Activated naive CD8-positive, alpha-beta T cell treated with anti-CD3 and anti-CD28 coated beads, Interleukin-2, amount 50 U/mL, for 16 hours (primary cell): Measurements from ENCODE around the gene SLC27A5.

Experiments used
- DNase-seq: peaks from one replicate; pipeline ENCODE4 v3.0.0-alpha.2; 2020; ENCODE audit warnings: low read depth, low spot score

SLC27A5 gene

GRCh38 chr19:58511353-58512208, at the start of gene SLC27A5:
TSS of gene SLC27A5 (minus strand) at chr19:58511992. CDS start at chr19:58511955, 37 bp downstream.
- no peak for DNase-seq

DNA sequence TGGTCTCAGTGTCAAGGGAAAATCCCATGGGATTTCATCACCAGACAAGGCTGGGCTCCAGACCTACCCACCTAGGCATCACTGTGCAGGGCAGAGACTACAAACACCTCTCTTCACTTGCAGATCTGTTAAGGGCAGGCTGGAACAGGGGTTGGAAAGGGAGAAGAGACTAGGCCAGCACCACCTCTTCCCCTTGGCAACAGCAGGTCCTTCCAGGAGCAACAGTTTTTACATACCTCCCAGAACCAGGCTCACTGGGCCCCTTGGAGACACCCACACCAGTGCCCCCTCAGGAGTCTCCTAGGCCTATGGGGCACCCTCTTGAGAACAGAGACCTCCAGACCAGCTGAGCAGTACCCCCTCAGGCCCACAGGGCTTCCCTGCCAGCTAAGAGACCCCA, 49.1 kb upstream of the SLC27A5 start:
- DNase-seq, result no peak

DNA sequence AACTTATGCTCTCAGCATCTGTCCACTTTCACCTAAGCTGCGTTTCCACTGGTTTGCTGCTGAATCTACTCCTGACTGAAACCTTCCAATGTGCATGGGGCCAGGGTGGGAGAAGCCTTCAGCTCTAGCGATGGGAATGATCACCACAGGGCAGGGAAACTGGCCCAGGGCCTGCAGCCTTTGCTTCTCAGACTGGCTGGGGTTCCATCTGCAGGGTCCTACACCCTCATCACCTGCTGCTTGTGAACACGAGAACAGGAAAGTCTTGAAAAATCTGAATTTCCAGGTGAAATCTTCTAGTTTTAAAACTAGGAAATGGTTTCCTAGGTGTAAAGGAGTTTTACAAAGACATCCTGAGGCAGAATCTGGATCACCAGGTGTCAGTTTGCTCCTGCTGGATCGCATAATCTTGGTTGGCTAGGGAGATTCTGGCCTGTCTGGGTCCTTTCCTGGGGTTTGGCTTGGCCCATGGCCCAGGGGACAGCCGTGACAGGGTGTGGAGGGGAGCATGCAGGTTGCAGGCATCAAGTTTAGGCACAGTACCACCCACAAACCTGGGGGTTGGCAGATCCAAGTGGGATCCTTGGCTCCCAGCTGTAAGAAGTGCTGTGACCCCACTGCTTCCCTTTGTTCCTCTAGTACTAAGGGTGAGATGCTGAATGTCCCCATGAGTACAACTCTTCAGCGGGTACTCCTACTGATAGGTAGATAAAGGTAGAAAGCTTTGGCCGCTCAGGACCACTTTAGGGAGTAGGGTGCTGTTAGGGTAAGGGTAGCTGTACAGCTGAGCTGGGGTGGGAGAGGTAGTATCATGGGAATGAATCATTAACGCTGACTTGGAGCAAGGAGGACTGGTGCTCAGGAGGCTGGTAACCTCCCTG, 48.5 kb upstream of the SLC27A5 start:
- no peak for DNase-seq

DNA sequence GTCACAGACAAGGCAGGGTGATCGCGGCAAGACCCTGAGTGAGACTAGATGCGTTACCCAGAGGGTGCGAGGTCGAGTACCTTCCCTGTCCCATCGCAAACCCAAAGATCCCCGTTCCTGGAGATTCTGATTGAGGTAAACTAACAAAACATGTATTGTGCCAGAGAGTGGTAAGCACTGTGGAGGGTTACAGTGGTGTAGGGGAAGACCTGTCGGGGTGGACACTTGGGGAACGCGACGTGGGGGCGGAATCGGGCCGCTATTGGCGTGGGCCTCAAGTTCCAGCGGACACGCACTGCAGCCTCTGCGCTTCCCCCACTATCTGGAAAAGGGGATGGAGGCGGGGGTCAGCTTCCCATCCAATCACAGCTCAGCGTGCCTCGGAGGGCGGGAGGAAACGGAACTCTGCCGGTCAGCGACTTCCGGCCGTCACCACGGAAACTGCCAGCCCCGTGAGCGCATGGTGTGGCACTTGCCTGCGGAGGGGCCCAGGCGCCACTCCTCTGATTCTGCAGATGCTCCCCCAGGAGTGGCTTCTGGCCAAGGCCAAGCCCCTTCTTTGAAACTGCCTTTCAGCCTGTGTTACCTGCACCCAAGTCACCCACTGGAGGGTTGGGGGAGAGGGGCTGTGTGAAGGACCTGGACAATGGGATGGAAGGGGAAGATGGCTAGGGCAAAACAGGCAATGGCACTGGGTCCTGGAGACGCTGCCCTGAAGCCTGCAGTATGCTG, 47.6 kb upstream of the SLC27A5 start:
- DNase-seq, result no peak

DNA sequence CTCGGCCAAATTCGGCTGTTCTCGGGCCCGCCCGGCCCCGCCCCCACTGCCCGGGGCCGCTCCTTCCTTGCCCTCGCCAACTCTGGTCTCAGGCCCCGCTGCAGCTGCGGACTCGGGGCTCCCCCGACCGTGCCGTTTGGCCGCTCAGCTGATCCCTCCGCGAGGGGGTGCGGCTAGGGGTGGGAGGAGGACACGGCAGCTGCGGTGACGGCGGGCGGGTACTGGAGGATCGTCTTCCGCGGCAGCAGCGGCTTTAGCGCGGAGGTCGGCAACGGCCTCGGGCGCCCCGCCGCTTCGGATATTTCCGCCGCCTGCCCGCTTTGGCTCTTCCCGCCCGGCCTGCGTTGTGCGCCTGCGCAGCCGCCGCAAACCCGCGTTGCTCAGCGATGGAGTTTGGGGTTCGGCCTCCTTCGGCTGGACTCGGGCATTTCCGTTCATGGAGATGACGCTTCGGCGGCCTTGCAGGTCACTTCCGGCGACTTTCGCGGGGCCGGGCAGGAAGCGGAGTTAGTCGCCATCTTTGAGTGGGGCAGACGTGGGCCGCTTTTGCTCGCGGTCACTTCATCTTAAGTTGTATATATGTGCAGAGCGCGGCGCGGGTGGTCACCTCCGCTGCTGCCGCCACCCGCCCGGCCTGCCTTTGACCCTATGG, 47.0 kb upstream of the SLC27A5 start:
- peak; percentile 97 for DNase-seq

GRCh38 chr19:58558066-58558622, 46.4 kb upstream of the SLC27A5 start, which contains the start of gene UBE2M:
TSS of gene UBE2M (minus strand) at chr19:58558611. CDS start at chr19:58558381, 230 bp downstream.
- DNase-seq, result no peak

DNA sequence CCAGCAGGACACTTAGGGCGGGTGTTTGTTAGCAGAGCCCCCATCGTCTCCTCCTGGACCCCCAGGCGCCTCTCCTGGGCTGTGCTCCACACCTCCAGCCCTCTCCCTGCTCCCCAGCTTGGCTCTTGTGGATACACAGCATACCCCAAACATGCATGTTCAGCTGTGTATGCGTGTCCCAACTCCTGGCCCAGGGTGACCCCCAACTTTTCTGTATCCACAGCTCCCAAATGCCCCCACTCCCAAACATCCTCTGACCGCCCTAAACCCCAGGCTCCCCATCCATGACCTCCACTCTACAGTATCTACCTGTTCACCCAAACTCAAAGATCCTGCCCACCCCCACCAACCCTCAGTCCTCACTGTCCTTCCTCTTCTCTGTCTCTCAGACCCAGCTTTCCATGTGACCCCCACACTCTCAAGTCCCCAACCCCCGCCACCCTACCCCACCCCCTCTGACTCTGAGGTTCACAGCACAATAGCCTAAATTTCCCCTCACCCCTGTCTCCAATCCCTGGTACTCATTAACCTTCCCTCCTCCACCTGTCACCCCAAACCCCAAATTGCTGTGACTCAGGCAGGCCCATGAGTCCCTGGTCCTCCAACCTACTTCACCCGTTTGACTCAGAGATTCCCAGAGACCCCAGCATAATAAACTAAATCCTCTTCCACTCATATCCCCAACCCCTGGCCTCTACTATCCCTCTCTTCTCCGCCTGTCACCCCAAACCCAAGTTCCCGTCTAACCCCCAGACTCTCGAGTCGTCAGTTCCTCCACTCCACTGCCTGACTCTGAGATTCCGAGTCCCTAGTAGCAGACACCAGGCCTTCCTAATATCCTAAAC, 45.7 kb upstream of the SLC27A5 start:
- DNase-seq, result no peak

GRCh38 chr19:58556622-58557220, 44.9 kb upstream of the SLC27A5 start:
- DNase-seq, result no peak

GRCh38 chr19:58555920-58556621, 44.3 kb upstream of the SLC27A5 start:
- no peak for DNase-seq

DNA sequence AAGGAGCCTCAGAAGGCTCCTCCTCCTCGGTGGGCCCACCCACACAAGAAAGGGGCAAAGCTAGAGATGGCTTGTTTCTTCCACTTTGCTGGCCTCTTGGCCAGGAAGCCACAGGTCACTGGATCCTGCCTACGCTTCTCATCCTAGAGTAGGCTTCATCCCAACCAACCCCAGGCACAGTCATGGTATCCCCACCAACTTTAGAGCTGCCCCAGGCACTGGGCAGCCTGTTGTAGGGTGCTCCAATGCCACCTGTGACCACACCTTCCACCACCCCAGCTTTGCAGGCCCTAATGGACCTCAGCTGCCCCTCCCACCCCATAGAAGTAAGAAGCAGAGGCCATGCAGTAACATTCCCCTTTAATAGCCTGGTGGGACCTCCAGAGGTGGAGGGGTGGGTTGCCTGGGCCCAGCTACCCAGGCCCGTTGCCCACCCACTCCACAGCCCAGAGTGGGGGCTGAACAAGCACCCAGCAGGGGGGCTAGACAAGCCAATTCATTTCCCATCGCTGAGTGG, 43.6 kb upstream of the SLC27A5 start:
- no peak for DNase-seq

GRCh38 chr19:58554494-58555368, 42.9 kb upstream of the SLC27A5 start, which contains the start of gene CHMP2A:
TSS of gene CHMP2A (minus strand) at chr19:58555105. CDS start at chr19:58554212, 893 bp downstream.
- peak; percentile 96 for DNase-seq

DNA sequence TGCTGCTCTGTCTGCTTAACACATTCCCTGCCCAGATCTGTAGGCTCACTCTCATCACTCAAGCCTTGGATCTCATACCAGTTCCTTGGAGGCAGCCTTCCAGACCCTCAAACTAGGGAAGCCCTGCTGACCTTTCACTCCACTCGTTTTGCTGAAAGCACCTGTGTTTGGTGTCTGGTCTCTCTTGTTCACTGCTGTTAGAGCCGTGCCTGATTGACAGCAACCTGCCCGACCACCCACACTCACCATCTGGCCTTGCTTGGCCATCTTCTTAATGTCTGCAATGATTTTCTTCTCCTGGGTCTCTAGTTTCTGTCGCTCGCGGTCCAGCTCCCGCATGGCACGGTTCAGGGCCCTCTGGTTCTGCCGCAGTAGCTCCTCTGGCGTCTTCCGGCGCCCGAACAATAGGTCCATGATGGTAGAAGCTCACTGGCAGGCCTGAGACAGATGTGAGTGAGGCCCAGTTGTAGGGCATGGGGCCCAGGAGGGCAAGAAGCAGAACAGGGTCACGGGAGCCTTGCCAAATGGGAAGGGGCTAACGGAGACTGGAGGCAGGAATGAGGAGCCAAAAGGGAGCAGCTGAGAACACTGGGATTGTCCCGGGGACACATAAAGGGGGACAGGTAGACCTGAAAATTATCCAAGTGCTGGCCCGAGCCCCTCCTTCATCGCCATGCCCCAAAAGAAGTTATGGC, 42.2 kb upstream of the SLC27A5 start:
- DNase-seq, result no peak

- DNase-seq, result no peak
These were observed 40.9 kb upstream of the SLC27A5 start for GRCh38 chr19:58552655-58553054.

- no peak for DNase-seq
These were observed 40.0 kb upstream of the SLC27A5 start for GRCh38 chr19:58551577-58552471.

DNA sequence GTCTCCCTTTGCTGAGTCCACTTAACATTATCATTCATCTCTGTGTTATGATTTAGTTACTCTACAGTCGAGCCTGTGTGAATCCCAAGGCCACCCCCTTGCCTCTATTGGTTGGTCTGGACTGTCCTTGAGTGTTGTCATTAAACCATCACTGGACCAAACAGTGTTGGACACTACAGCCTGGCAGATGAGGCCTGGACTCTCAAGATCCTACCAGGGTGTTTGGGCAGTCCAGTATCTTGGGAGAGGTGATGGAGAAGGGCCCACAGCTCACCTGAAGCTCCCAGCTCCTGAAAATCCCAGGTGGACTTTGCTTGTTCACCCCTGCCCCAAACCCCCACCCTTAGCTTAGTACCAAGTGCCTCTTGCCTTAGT, 39.3 kb upstream of the SLC27A5 start:
- DNase-seq, result no peak
